Measurements from ENCODE around the gene ZCCHC14.

ZCCHC14 gene

DNA sequence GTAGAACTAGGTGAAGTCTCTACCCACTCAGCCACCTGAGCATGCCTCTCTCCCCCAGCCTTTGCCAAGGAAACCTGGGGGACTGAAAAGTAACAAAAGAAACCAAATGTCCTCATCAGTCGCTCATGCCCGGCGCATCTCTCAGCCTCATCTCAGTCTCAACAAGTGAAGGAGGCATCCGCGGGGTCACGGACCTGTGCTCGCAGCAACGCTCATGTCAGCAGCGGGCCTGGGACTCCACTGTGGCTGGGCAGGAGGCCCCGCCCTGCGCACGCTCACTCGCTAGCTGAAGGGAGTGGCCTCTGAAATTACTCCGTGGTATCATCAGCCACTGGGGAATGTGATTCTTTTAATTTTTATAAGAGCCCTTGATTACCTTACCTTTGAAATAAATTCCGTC, 69.4 kb downstream of the ZCCHC14 start:
- no peak for DNase-seq

DNA sequence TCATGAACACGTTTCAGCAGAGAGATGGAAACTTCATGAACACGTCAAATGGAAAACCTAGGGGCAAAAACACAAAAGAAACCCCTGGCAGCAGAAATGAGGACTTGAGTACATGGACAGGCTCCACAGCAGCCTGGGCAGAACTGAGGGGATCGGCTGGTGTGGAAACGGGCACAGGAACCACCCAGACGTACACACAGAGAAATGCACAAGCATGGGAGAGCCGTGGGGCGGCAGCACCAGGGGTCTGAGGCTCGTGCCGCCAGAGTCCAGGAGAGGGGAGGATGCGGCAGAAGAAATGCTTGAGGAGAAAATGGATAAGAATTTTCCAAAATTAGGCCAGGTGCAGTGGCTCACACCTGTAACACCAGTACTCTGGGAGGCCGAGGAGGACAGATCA, 70.7 kb downstream of the ZCCHC14 start:
- no peak for DNase-seq

- DNase-seq, result no peak
Observed at GRCh38 chr16:87421003-87421912, 71.6 kb downstream of the ZCCHC14 start.

DNA sequence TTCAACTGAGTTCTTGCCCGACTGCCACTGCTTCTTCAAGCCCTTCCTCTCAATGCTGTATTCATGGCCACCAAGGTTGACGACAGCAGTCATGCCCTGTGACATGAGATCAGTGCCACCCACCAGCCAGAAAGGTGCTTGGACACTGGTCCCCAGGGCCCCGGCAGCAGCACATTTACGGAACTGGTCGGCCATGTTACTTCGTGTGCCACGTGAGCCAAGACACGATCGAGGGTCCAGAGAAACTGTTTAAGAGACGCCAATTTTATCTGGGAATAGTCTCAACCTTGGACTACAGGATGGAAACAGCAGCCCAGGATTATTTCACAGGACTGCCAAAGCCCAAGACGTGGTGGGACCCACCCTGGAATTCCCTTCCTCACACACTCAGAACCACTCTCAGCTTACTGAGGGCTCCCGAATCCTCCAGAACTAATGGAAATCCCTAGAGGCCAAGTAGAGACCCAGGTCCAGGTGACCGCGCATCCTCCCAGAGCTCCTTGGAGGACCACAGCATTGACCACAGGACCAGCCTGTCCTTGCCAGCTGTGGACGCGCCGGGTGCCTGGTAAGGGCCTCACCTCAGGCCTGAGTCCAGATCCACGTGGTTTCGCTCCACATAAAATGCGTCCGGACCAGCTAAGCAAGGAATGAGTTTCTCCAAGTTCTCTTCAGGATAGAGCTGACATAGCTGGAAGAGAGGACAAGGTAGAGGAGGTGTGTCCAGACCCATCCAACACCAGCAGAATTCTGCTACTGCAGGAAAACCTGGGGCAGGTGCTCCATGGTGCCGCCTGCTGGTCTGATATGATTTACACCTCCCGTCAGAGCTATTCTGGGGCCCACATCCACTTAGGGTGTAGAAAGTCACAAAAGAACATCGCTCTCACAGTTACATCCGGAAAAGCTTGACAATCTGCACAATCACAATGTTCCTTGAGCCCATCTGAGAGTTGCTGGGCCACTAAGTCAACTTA, 72.5 kb downstream of the ZCCHC14 start:
- no peak for DNase-seq

- DNase-seq, result no peak
Observed at GRCh38 chr16:87418644-87419043, 74.2 kb downstream of the ZCCHC14 start.

DNA sequence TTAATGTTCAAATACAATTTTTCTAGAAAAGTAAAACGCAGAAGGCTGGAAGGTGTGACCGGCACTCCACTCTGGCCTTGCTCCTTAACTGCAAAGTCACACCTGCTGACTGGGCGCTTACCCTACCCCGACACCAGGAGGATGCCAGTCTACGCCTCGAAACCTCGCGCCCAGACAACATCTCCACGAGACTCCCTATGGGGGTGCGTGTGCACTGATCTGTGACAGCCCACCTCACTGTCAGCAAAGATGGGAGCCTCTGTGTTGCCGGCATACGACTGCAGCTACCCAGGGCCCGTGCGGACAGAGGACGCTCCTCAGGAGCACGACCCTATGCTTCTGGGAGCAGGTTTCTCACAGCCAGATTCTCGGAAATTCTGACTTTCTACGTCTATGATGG, 74.6 kb downstream of the ZCCHC14 start:
- no peak for DNase-seq

DNA sequence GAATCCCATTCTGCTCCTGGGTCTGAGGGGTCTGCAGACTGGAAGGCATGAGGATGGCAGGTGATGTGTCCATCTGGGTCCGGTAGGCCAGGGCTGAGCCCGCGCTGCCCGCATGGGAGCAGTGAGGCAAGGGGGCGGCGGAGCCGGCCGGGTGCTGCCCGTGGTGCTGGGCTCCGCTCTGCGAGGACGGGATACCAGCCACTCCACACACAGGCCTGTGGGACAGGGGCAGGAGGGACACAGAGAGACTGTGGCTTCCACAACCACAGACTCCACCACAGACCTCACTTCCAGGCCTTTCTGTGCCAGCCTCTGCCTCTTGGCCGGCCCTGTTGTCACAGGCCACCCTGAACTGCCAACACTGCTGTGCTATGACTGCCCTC, 75.3 kb downstream of the ZCCHC14 start:
- no peak for DNase-seq

DNA sequence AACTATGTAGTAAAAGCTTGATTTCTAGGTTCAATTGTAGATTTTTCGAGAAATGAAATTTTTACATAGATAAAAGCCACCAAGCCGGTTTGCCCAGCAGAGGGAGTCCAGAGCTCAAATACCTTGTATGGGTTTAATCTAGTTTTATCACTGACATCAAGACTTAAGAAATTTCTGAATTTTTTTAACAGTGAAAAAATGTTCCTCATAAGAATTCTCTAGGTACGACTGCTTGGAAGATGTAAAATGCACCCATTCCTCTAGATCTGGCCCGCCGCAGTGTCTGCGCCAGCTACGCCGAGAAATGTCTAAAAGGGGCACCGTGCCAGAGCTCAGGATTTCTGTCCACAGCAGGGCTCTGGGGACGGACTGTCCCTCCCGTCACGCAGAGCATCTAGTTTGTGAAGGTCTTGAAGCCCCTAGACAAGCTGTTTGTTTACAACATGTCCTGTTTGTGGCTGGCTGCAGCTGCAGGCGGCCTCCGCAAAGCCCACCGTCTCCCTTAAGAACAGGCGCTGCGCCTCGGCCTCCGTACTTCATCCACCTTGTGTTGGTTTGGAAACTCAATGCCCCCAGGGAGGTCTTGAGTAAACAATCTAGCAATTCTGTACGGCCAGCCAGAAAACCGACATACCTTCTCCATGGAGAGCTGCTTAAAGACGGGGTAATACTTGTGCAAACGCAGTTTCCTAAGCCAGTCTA, 75.8 kb downstream of the ZCCHC14 start:
- no peak for DNase-seq

DNA sequence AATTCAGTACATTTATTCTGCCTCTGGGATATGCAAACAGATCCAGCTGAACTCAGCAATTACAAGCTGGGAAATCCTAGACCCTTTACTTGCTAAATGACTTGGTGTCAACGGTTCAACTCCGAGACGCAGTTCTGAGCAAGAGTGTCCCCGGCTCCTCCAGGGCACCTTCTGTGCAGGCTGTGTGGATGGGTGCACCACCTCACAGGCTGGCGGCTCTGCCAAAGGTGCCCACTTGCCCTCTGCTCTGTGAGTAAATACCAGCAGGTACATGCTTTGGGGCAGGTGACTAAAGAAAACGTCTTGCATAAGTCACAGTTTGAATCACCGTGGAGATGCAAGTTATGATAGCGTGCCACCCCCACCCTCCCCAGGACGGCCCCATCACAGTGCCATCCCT, 77.4 kb downstream of the ZCCHC14 start:
- DNase-seq, result no peak

DNA sequence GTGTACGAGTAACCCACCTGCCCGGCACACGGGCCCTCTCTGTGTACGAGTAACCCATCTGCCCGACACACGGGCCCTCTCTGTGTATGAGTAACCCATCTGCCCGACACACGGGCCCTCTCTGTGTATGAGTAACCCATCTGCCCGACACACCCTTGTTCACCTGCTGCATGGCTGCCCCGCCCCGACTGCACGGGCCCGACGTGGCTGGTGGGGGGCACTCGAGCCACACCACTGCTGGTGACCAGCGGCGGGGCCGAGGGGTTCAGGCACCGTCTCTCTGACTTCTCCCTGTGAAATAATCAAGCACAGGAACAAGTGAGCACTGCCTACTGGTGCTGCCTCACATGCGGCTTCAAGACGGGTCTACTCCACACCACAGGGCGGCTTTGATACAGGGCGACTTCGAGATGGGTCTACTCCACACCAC, 78.6 kb downstream of the ZCCHC14 start:
- DNase-seq, result no peak

DNA sequence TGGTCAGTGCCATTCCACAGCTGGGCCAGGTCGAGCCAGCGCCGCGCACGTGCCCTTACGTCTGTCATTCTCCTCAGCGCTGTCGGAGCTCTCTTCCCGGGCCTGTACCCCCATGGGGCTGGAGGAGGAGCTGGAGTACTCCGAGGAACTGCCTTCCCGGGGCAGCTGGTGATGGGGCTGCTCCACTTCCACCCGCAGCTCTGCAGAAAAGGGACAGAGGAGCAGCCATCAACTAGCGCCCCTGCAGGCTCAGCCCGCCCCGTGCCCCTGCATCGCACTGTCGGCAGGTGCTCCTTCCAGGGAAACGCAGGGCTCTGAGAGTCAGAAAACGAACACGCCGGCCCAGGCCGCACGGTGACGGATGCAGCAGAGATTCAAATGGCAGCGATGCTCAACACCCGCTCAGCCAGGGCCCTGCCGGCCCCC, 79.8 kb downstream of the ZCCHC14 start:
- DNase-seq, result no peak

DNA sequence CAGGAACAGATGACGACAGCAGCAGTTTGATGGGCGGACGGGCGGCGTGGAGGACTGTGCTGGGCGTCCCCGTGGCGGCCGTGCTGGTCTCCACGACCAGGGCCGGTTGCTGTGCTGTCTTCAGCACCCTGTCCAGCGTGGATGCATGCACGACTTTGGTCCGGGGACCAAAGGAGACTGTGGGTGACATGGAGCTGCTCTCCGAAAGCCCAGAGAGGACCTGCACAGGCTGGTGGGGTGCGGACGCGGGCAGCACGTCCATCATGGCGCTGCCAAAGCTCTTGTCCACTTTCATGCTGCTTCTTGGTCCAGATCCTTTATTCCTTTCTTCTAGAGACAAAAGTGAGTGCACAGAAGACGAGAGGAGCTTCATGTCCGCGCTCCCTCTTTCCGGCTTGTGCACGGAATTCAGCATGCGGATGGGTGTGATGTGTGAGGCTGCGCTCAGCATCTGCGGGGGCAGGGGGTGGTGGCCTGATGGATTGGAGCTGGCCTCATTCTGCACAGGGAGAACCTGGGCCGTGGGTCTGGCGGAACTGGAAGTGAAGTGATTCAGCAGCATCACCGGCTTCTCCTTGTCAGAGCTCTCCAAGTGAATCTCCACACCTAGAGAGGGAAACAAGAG, 80.3 kb downstream of the ZCCHC14 start:
- no peak for DNase-seq

DNA sequence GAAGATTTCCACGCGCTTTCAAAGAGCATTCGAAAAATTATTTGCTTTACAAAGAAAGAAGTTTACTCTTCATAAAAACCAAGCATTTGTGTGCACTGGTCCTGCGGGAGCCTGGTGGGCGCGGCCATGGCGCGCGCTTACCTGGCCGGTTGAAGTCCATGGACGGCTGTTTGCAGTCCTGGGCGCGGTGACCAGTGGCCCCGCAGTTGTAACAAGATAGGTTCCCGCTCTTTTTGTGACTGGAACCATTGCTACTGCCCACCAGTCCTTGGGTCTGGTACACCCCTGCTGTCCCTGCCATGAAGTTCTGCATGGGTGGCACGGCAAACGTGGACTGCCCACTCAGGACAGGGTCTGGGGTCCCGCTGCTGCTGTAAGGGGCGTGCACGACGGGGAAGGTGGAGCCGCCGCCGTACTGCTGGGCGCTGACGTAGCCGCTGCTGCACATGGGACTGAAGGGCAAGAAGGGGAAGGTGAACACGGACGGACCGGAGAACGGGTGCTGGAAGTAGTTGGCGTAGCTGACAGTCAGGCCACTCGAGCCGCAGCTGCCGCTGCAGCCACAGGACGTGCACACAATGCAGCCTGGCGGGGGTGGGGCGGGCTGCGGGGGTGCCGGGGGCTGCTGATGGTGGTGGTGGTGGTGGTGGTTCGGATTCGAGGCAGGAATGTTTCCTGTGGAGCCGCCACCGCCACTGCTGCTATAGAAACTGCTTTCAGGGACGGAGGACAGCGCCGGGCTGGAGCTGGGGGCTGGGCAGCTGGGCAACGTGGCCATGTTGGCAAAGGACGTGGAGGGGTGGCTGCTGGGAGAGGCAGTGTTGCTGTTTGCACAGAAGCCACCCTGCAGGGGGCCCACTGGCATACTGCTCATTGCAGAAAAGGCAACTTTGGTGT, 81.2 kb downstream of the ZCCHC14 start:
- DNase-seq, result no peak

DNA sequence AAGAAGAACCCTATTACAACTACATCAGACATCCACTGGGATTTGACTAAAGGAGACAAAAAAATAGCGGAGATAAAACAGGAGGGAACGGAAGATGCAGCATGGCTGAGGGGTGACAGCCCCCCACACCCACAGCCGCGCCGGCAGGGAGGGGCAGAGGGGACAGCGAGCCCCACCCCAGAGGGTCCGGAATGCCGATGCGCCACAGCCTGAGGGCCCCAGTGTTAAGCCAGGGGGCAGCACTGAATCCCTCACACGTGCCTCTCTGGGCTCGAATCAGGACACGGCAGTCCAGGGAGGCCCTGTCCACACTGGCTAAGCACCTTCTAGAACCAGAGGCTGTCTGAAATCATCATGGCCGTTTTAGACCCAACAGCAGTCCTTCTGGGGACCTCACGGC, 81.9 kb downstream of the ZCCHC14 start:
- DNase-seq, result no peak

- DNase-seq, result no peak
Observed at GRCh38 chr16:87410530-87410929, 82.3 kb downstream of the ZCCHC14 start.

DNA sequence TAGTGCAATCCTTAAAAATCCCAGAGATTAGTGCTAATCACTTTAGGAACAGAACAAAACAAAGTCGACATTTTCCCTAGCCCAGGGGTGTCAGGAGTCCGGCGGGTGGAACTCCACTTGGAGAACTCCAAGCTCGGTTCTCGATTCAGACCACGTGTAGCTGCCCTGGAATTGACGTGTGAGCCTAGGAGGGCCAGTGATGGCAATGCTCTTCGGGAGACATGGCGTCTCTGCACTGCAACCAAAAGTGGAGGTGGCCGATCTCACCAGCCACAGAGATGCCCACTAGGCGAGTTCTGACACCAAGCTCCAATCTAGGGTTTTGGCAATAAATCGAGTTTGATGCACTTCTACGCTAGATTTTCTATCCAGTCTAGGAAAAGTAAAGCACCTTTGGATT, 83.0 kb downstream of the ZCCHC14 start:
- DNase-seq, result no peak

DNA sequence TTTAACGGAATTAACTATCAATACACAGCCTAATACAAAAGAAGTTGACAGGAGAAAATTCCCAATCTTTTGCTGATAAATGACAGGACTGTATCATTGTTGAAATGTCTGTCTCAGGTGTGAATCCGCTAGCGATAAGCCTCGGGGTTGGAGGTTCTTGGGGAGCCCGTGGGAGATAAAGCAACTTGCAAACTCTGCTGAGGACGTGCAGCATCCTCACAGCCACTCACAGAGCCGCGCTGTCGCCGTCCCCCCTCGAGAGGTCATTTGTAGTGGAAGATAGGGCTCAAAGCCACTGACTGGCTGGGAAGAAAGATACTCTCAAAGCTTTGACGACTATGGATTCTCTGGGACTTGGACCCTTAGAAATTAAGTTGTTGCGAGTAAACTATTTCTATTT, 83.7 kb downstream of the ZCCHC14 start:
- DNase-seq, result no peak

GRCh38 chr16:87407511-87408112, 85.2 kb downstream of the ZCCHC14 start:
- DNase-seq, result peak; percentile 74

DNA sequence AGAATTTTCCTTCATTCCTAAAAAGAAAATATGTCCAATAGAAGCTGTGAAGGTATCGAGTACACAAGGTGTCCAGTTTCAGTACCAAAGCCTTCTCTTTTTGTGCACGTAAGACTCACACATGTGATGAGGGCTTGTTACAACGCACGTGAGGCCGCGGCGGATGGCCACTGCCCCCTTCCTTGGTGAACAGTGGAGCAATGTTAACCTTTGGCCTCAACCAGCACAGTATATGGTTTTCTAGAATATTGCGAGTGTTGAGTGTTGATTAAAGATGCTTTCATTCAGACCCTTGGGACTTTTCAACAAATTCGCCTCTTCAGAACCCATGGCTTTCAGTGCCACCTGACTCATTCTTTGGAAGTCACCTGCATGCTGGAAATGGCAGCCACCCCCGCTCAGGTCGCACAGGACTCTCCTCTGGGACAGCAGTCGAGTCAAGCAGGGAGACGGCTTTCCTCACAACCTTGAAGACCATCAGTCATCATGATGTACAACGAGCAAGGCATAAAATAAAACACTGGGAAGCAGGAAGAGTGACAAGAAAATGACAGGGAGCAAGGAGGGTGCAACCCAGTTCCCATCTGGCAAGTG, 86.2 kb downstream of the ZCCHC14 start:
- DNase-seq, result no peak

DNA sequence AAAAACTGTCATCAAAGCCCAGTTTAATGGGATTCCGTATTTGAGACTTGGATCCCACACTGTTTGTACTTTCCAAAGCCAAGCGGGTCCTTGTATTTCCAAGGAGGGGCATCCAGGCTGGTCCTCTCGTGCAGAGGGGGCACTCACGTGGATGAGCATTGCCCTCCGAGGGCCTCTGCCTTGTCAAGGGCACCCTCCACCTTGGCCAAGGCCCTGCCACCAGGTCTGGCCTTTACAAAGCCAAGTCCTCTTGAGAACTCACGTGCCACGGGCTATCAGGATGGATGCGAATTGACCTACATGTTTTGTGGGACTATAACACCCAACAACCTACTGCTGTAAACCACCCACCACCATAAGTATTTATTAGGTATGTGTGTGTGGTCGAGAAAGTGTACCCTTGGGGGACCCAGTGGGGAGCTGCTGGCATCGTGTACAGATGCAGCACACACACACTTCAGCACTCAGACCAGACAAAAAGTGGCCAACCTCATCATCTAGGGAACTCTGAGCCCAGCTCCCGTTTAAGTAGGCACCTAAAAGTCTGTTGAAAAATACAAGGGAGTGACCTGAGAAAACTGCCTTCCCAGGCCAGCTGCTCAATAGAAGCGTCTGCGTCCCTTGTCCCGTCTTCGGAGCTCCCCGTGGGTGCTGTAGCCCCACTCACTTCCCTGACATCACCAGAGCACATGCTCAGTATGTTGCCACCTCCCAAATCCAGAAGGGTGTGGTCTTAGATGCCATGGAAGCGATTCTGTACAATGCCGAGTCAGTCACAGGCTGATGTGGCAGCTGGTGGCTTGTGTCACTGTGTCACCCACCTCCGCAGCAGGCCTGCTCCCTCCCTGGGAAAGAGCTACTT, 87.8 kb downstream of the ZCCHC14 start:
- DNase-seq, result no peak
